HepG2 (cell line): ENCODE results near the gene SDC1. TPM values are rescaled to one million over a fixed set of nuclear protein-coding genes. Genes with fewer than 3 reads are reported as not detected.

Source experiments
- FOXM1 ChIP-seq: sonication (generic); formaldehyde crosslinking; IDR thresholded peaks from 2 replicates; pipeline ENCODE4 v1.5.0; 2020; ENCODE audit warnings: missing genetic modification reagents
- MAZ ChIP-seq, 2 experiments: sonication (generic) in 1 of 2; formaldehyde crosslinking in 1 of 2; IDR thresholded peaks; 2 replicates each; pipeline versions ENCODE4 v1.5.0 to v1.6.1; 2012 to 2020; ENCODE audit warnings: low read depth in 2 of 2, mild to moderate bottlenecking in 2 of 2, borderline replicate concordance in 1 of 2, improper control_type of control experiment in 1 of 2, low read length in 1 of 2, missing genetic modification reagents in 1 of 2, moderate library complexity in 1 of 2
- MBNL3 ChIP-seq: fragments of 250-450 bp; sonication (Bioruptor Pico); conservative IDR thresholded peaks from 2 replicates; pipeline ENCODE4 v1.8.0; 2022; ENCODE audit warnings: mild to moderate bottlenecking, inconsistent platforms
- NR3C1 ChIP-seq: sonication (generic); formaldehyde crosslinking; IDR thresholded peaks from 2 replicates; pipeline ENCODE4 v1.4.0; 2020; ENCODE audit warnings: missing genetic modification reagents
- SRSF4 ChIP-seq: fragments of 200-400 bp; formaldehyde crosslinking; IDR thresholded peaks from one replicate; pipeline ENCODE4 v1.6.1; 2018; ENCODE audit warnings: mild to moderate bottlenecking, low read depth, low read length, moderate library complexity; ENCODE audit not compliant: poor library complexity, severe bottlenecking
- STAG1 ChIP-seq: sonication (generic); formaldehyde crosslinking; IDR thresholded peaks from 2 replicates; pipeline ENCODE4 v1.4.0; 2020; ENCODE audit warnings: missing genetic modification reagents
- ZNF329 ChIP-seq: sonication (generic); formaldehyde crosslinking; IDR thresholded peaks from 2 replicates; pipeline ENCODE4 v1.9.0; 2021; ENCODE audit warnings: low read depth, mild to moderate bottlenecking, missing genetic modification reagents
- ZNF746 ChIP-seq: sonication (generic); formaldehyde crosslinking; IDR thresholded peaks from 2 replicates; pipeline ENCODE4 v1.8.0; 2022; ENCODE audit warnings: mild to moderate bottlenecking, missing genetic modification reagents
- ZNF780A ChIP-seq: sonication (generic); formaldehyde crosslinking; IDR thresholded peaks from 2 replicates; pipeline ENCODE4 v1.8.0; 2022; ENCODE audit warnings: mild to moderate bottlenecking, missing genetic modification reagents, moderate library complexity
- polyA plus RNA-seq, 8 experiments: library from polyadenylated mRNA; depleted of rRNA in 3 of 8; stranded (reverse) in 7 of 8; unstranded in 1 of 8; fragments of >200 nt; fragmentation: Illumina TruSeq in 4 of 8; extraction: Trizol in 4 of 8; gene quantifications; 2 replicates each; pipeline versions ENCODE4 v1.2.1 to v1.2.3, GENCODE V29; 2011 to 2016; ENCODE audit warnings: low read depth in 4 of 8, missing spikeins in 1 of 8, mixed read lengths in 1 of 8; ENCODE audit not compliant: insufficient read depth in 1 of 8
- total RNA-seq, 5 experiments: library from RNA; depleted of rRNA; stranded (reverse); fragments of >200 nt; fragmentation: Illumina TruSeq; extraction: Trizol; gene quantifications; 2 replicates each; pipeline ENCODE4 v1.2.3, GENCODE V29; 2016; ENCODE audit warnings: low read depth in 1 of 5
- TF ChIP-seq, protein P1 (sequence below): sonication (generic); formaldehyde crosslinking; IDR thresholded peaks from 2 replicates; pipeline ENCODE4 v1.4.0; 2020; ENCODE audit warnings: missing genetic modification reagents
- TF ChIP-seq, protein P2 (sequence below): sonication (generic); formaldehyde crosslinking; IDR thresholded peaks from 2 replicates; pipeline ENCODE4 v1.4.0; 2020; ENCODE audit warnings: mild to moderate bottlenecking, missing genetic modification reagents
- TF ChIP-seq, protein P3 (sequence below): sonication (generic); formaldehyde crosslinking; IDR thresholded peaks from 2 replicates; pipeline ENCODE4 v1.4.0; 2020; ENCODE audit warnings: missing genetic modification reagents
- TF ChIP-seq, protein P4 (sequence below): sonication (generic); formaldehyde crosslinking; conservative IDR thresholded peaks from 2 replicates; pipeline ENCODE4 v1.4.0; 2020; ENCODE audit warnings: missing genetic modification reagents

SDC1 gene
- total and polyA plus RNA-seq, 2 of the 13 experiments (the other 11 are each of a cell fraction or from before 2014, with no cell fraction given): 108 to 119 TPM

DNA sequence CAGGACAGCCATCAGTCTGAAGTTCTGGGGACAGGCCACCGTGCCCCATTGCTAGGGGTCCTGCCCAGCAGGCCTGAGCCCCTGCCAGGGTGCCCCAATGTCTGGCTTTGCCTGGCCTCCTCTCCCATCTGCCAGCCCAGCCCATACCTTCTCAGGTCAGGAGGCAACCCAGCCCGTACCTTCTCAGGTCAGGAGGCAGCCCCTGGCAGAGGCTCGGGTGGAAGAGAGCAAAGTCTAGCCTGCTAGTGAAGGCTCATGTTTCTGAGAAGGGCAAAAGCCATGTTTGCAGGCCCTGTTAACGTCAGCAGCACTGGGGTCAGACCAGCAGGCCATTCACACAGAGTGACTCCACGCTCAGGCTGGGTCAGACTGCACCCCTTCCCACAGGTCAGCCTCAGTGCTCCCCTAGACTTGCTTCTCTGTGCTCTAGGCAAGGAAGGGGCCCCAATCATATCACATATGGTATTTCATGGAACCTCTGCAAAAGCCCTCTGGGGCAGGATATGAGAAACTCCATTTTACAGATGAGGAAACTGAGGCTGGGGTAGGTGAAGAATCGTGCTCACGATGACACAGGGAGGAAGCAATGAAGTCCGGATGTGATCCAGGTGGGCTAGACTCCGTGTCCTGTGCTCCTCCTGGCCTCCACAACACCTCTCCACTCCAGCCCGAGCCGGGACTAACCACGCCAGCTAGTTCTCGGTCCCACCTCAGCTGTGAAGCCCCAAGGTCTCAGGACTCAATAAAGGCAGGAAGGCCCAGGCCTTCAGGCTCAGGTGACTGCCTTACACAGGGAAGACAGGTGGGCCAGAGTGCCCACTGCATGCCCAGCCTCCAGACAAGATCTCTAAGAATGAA, 9.5 kb downstream of the SDC1 start (continued):
- TF ChIP-seq, protein P1, sequence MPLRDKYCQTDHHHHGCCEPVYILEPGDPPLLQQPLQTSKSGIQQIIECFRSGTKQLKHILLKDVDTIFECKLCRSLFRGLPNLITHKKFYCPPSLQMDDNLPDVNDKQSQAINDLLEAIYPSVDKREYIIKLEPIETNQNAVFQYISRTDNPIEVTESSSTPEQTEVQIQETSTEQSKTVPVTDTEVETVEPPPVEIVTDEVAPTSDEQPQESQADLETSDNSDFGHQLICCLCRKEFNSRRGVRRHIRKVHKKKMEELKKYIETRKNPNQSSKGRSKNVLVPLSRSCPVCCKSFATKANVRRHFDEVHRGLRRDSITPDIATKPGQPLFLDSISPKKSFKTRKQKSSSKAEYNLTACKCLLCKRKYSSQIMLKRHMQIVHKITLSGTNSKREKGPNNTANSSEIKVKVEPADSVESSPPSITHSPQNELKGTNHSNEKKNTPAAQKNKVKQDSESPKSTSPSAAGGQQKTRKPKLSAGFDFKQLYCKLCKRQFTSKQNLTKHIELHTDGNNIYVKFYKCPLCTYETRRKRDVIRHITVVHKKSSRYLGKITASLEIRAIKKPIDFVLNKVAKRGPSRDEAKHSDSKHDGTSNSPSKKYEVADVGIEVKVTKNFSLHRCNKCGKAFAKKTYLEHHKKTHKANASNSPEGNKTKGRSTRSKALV (CRISPR knock-in tag): peak; percentile 40; the same call in 1 of the 2 replicates
- TF ChIP-seq SRSF4: no peak
- TF ChIP-seq, protein P2, sequence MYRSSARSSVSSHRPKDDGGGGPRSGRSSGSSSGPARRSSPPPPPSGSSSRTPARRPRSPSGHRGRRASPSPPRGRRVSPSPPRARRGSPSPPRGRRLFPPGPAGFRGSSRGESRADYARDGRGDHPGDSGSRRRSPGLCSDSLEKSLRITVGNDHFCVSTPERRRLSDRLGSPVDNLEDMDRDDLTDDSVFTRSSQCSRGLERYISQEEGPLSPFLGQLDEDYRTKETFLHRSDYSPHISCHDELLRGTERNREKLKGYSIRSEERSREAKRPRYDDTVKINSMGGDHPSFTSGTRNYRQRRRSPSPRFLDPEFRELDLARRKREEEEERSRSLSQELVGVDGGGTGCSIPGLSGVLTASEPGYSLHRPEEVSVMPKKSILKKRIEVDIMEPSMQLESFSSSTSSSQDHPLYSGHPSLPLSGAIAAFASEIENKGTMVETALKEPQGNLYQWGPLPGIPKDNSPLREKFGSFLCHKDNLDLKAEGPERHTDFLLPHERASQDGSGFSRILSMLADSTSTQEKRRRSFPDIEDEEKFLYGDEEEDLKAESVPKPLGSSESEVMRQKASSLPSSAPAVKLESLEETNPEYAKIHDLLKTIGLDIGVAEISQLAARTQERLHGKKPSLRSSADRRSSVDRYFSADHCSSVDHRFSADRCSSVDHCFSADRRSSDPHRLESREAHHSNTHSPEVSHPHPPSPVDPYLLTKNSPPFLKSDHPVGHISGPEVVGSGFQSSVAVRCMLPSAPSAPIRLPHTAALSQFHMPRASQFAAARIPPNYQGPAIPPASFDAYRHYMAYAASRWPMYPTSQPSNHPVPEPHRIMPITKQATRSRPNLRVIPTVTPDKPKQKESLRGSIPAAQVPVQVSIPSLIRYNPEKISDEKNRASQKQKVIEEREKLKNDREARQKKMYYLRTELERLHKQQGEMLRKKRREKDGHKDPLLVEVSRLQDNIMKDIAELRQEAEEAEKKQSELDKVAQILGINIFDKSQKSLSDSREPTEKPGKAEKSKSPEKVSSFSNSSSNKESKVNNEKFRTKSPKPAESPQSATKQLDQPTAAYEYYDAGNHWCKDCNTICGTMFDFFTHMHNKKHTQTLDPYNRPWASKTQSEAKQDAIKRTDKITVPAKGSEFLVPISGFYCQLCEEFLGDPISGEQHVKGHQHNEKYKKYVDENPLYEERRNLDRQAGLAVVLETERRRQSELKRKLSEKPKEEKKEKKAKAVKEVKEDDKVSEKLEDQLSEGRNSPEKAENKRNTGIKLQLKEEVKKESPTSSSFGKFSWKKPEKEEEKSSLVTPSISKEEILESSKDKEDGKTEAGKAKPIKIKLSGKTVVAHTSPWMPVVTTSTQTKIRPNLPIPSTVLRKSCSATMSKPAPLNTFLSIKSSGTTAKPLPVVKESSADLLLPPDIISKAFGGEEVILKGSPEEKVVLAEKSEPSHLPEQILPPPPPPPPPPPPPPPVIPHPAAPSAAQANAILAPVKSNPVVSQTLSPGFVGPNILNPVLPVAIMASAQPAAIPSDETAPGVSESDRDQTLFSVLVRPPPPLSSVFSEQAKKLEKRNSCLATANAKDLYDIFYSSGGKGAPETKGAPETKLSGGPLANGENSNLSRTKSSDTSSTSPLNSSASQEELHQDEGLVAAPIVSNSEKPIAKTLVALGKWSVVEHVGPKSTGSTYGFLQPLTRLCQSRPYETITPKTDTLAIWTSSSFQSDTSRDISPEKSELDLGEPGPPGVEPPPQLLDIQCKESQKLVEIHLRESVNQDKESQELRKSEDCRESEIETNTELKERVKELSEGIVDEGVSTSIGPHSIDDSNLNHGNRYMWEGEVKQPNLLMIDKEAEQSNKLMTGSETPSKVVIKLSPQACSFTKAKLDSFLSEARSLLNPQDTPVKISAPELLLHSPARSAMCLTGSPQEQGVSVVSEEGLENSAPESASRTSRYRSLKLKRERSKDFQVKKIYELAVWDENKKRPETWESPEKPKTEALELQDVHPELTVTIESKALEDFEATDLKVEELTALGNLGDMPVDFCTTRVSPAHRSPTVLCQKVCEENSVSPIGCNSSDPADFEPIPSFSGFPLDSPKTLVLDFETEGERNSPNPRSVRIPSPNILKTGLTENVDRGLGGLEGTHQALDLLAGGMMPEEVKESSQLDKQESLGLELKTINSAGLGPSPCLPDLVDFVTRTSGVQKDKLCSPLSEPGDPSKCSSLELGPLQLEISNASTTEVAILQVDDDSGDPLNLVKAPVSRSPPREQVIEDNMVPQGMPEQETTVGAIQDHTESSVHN: peak; percentile 79
- TF ChIP-seq ZNF780A: peak; percentile 14; the same call in 1 of the 2 replicates
- TF ChIP-seq NR3C1 (CRISPR knock-in tag): no peak
- TF ChIP-seq MAZ (IDR thresholded peaks at IDR 0.05; ENCODE audit: borderline replicate concordance, low read depth, low read length): peak; percentile 45; the same call in 1 of the 2 replicates
- no peak; the same call in 1 of the 2 replicates for TF ChIP-seq MAZ (CRISPR knock-in tag; IDR thresholded peaks at IDR 0.05; ENCODE audit: low read depth)
- TF ChIP-seq ZNF329 (CRISPR knock-in tag): no peak
- TF ChIP-seq, protein P3, sequence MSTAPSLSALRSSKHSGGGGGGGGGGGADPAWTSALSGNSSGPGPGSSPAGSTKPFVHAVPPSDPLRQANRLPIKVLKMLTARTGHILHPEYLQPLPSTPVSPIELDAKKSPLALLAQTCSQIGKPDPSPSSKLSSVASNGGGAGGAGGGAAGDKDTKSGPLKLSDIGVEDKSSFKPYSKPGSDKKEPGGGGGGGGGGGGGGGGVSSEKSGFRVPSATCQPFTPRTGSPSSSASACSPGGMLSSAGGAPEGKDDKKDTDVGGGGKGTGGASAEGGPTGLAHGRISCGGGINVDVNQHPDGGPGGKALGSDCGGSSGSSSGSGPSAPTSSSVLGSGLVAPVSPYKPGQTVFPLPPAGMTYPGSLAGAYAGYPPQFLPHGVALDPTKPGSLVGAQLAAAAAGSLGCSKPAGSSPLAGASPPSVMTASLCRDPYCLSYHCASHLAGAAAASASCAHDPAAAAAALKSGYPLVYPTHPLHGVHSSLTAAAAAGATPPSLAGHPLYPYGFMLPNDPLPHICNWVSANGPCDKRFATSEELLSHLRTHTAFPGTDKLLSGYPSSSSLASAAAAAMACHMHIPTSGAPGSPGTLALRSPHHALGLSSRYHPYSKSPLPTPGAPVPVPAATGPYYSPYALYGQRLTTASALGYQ (CRISPR knock-in tag): no peak
- TF ChIP-seq STAG1 (CRISPR knock-in tag): peak; percentile 15; the same call in 1 of the 2 replicates
- no peak for TF ChIP-seq FOXM1 (CRISPR knock-in tag)
- peak; percentile 88 for TF ChIP-seq ZNF746 (CRISPR knock-in tag)
- TF ChIP-seq MBNL3 (CRISPR knock-in tag): no peak
- TF ChIP-seq, protein P4, sequence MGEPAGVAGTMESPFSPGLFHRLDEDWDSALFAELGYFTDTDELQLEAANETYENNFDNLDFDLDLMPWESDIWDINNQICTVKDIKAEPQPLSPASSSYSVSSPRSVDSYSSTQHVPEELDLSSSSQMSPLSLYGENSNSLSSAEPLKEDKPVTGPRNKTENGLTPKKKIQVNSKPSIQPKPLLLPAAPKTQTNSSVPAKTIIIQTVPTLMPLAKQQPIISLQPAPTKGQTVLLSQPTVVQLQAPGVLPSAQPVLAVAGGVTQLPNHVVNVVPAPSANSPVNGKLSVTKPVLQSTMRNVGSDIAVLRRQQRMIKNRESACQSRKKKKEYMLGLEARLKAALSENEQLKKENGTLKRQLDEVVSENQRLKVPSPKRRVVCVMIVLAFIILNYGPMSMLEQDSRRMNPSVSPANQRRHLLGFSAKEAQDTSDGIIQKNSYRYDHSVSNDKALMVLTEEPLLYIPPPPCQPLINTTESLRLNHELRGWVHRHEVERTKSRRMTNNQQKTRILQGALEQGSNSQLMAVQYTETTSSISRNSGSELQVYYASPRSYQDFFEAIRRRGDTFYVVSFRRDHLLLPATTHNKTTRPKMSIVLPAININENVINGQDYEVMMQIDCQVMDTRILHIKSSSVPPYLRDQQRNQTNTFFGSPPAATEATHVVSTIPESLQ (CRISPR knock-in tag): no peak
